ENCODE data around the gene PCCA.
"Not testable (repeated sequence)": the region's sequence is repeated elsewhere in the genome, so short reads cannot be mapped to it uniquely, and the experiment has no call there.

PCCA gene

DNA sequence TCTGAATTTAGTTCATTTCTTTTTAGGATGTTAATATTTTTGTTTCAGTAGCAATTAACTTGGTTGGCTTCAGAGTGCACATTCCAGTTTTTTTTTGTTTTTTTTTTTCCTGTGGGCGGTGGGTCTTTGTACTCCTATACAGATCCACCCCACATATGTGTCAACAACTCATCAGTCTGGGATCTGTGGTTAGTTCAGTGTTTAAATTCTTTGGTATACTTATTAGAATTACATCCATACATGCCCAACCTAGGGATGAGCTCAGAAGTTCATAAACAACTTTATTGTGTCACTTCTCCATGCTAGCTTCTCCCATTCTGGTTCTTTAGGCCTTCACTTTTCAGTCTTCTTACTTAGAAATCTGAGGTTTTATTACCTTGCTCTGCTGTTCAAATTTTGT lies 50.9 kb downstream of the PCCA start:
- no peak for DNase-seq (ENCODE audit: low read depth in 3 of 3)

DNA sequence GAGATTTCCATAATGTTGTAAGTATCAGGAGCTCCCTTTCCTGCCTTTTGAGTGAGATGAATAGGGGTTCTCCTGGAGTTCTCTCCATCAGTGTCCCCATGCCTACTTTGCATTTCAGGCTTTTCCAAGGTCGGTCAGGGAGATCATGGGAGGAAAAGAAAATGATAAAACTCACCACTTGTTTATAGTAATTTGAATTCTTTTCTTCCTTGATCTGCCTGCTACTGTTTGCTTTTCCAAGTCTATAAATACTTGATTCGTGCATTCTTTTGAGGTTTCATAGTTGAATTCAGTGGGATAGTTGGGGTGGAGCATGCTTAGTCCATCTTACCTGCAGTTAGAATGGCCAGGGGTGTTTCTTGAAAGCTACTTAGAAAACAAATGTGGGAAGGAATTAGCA lies 51.5 kb downstream of the PCCA start:
- no peak for DNase-seq (ENCODE audit: low read depth in 3 of 3)

- DNase-seq (ENCODE audit: low read depth in 3 of 3) = not testable (repeated sequence)
Measured at GRCh38 chr13:100141461-100141961, 52.6 kb downstream of the PCCA start.

- no peak for DNase-seq (ENCODE audit: low read depth in 3 of 3)
Measured at GRCh38 chr13:100146534-100146933, 57.6 kb downstream of the PCCA start.

- DNase-seq (ENCODE audit: low read depth in 3 of 3) = no peak
Measured at GRCh38 chr13:100147825-100148224, 58.9 kb downstream of the PCCA start.

DNA sequence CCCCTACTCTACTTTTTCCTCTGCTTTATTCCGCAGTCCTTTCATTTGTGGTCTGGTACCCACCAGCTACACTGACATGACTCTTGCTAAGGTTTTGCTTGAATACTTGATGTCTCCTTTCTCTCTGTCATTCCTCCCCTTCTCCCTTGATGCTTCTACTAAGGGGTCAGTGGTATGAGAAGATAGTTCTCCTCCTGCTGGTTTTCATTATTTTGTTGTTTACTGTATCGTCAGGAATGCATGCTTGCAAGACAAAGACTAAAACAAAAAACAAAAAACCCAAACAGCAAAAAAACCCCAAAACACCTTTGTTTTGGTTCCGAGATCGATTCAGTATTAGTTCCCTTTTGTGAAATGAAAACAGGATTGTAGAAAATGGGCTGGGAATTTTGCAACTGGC lies 59.5 kb downstream of the PCCA start:
- DNase-seq (ENCODE audit: low read depth in 3 of 3) = no peak

- DNase-seq (ENCODE audit: low read depth in 3 of 3) = no peak
Measured at GRCh38 chr13:100149389-100149788, 60.5 kb downstream of the PCCA start.

GRCh38 chr13:100150711-100151110 lies 61.8 kb downstream of the PCCA start:
- not testable (repeated sequence) for DNase-seq (ENCODE audit: low read depth in 3 of 3)

- DNase-seq (ENCODE audit: low read depth in 3 of 3) = no peak
Measured at GRCh38 chr13:100154842-100155416, 66.0 kb downstream of the PCCA start.

DNA sequence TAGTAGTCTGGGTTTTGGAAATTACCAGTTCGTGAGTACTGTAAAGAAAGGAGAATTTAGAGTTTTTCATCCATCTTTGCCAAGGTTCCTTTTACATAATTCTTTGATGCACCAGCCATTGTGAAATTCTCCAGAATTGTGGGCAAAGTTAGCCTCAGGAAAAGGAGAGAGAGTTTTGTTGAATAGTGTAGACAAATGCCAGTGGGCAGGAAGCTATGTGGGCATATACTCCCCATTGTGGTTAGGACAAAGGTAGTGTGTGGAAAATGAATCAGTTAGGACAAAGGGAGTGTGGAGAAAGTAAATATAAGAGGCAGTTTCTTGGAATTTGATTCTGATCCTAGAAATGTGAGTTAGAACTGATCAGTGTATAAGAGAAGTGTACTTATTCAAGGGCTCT lies 67.9 kb downstream of the PCCA start:
- DNase-seq (ENCODE audit: low read depth in 3 of 3) = no peak

GRCh38 chr13:100158569-100158968 lies 69.7 kb downstream of the PCCA start:
- no peak for DNase-seq (ENCODE audit: low read depth in 3 of 3)

- no peak for DNase-seq (ENCODE audit: low read depth in 3 of 3)
Measured at GRCh38 chr13:100159584-100159983, 70.7 kb downstream of the PCCA start.

GRCh38 chr13:100160450-100160849 lies 71.6 kb downstream of the PCCA start:
- no peak for DNase-seq (ENCODE audit: low read depth in 3 of 3)

DNA sequence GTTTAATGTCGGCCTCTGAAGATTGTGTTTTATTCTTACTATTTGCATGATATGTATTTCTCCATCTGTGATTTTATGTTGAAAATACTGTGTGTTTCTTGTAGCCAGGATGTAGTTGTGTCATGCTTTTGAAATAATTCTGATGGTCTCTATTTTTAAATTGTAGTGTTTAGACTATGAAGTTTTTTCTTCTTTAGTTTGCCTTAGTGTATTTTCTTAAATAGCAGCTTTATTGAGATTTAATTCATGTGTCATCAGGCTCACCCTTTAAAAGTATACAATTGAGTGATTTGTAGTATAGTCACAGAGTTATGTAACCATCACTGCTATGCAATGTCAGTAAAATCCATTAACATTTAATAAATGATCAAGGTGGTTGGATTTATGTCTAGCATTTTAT lies 74.5 kb downstream of the PCCA start:
- DNase-seq (ENCODE audit: low read depth in 3 of 3) = no peak

DNA sequence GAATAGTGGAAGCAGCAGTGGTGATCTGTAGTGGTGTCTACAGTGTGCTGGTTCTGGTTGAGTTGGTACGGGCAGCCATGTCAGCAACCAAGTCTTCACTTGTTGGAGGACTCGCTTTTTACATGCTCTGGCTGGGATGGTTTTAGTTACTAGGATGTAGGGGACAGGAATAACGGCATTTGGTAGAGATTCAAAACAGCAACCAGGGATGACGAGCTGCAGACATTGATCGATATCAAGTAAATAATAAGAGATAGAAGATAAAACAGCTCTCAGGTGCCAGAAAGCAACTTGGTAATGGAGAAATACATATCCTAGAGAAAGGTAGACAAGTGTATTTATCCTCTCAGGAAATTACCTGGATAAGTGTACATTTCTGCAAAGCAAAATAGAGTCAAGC lies 84.3 kb downstream of the PCCA start:
- no peak for DNase-seq (ENCODE audit: low read depth in 3 of 3)

GRCh38 chr13:100174455-100174854 lies 85.6 kb downstream of the PCCA start:
- DNase-seq (ENCODE audit: low read depth in 3 of 3) = not testable (repeated sequence)

- no peak for DNase-seq (ENCODE audit: low read depth in 3 of 3)
Measured at GRCh38 chr13:100175078-100175802, 86.3 kb downstream of the PCCA start.

- DNase-seq (ENCODE audit: low read depth in 3 of 3) = no peak
Measured at GRCh38 chr13:100175803-100176182, 86.9 kb downstream of the PCCA start.

- DNase-seq (ENCODE audit: low read depth in 3 of 3) = no peak
Measured at GRCh38 chr13:100176801-100177400, 88.0 kb downstream of the PCCA start.

DNA sequence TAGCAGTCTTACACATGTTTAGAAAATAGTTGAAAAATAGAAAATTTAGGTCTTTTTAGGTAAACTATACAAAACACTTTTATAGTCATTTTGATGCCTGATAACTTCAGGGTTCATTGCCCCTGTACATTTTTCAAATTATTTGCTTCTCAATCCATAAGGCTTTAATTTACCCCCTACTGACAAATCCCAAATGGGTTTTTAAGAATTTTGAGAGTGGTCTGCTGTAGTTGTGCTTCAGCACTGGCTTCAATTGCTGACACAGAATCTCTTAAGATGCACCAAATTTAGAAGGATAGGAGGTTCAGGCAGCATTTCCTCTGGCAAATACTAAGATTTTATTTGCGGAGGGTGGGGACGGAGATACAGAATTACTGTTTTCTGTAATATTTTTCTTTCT lies 89.4 kb downstream of the PCCA start:
- no peak for DNase-seq (ENCODE audit: low read depth in 3 of 3)

DNA sequence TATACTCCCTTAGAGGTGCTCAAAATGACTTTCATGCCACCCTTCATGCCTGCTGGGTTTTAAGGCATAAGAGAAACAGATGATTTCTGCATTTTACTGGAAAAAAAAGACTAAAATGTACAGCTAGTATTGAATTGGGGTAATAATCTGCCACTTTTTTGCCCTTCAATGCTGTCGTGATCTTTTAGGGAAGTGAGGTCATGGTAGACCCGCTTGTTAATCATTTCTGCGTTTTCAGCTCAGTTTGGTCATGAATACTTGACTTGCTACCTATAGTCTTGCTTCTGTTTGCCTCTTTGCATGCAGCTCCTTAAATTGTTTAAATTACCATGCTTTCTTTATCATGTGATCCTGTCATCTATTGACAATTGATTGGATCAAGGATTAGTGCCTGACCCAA lies 90.4 kb downstream of the PCCA start:
- DNase-seq (ENCODE audit: low read depth in 3 of 3) = no peak

DNA sequence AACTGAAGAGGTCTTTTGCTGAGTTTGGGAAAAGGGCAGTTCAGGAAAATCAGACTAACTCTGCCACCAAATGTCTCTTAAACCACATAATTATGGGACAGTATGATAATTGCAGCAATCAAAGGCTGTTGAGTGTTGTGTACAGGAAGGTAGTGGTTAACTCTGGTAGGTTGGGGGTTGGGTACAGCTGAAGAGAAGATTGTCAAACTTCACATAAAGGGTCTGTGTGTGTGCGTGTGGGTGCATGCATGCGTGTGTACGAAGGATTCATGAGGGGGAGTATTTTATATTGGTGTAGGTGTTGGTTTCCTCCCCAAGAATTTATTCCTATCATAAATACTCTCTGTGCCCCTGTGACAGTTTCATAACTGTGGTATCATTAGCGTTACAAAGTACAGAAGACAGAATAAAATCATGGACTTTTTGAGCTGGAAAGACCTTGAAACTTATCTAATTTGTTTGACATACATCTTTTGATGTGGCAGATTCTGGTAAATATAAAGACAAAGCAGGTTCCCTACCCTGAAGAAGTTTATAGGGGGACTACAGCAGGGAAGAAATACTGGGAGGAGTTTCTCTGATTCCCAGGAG lies 94.1 kb downstream of the PCCA start:
- no peak for DNase-seq (ENCODE audit: low read depth in 3 of 3)

GRCh38 chr13:100184095-100184494 lies 95.2 kb downstream of the PCCA start:
- DNase-seq (ENCODE audit: low read depth in 3 of 3) = no peak

Measured in stimulated activated CD4-positive, alpha-beta T cell treated with anti-CD3 and anti-CD28 coated beads, TNF-alpha, amount 100 ng/mL, for 24 hours (primary cell).